Measurements from ENCODE around the gene TBC1D10A.

The TBC1D10A gene

GRCh38 chr22:30299322-30299721 is 27.4 kb downstream of the TBC1D10A start:
- no peak for DNase-seq (ENCODE audit: low read depth in 2 of 2)

DNA sequence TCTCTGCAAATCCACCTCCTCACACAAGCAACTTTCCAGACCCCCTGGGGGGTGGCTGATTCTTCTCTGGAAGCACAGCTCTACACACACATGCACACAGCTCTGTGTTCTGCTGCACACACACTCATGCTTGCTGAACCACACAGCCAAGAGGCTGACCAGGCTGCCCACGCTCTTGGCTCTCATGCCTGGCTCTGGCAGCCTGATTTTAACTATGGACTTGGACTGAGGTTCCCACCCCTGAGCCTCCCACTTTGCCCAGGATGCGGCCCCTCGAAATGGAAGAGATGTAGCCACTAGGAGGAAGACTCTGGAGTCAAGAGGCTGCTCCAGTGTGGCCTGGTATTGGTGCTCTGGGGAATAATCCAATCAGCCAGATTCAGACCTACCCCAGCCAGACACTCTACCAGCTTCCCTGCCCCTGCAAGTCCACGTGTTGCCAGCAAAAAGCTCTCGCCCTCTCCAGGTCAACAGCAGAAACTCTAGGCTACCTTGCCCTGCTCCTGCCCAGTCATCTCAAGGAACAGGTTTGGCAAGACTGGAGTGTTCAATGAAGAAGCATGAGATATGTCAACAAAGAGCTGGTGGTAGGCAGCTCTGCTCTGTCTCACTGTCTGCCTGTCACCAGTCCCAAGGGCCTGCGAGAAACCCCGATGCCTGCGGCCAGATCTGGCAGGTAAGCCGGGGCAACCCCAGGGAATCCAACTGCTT is 28.6 kb downstream of the TBC1D10A start:
- no peak for DNase-seq (ENCODE audit: low read depth in 2 of 2)

- no peak for DNase-seq (ENCODE audit: low read depth in 2 of 2)
These were observed 29.3 kb downstream of the TBC1D10A start for GRCh38 chr22:30297276-30297990.

DNA sequence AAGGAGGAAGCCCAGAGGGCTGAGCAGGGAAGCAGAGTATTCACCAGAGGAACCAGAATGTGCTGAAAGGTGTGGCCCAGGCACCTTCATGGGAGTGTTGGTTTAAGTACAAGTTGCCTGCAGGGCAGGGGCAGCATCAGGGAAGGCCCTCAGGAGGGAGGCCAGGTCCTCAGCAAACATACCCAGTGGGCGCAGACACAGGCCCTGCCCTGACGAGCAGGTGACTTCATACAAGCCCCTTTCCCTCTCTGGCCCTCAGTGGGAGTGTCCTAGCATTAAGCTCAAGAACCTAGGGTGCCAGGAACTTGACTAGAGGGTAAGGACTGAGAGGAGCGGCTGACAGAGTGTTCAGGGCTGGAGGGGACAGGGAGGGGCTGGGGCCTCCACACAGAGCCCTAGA is 29.9 kb downstream of the TBC1D10A start:
- DNase-seq (ENCODE audit: low read depth in 2 of 2), result no peak

GRCh38 chr22:30296324-30296723 is 30.4 kb downstream of the TBC1D10A start:
- no peak for DNase-seq (ENCODE audit: low read depth in 2 of 2)

GRCh38 chr22:30295576-30295975 is 31.2 kb downstream of the TBC1D10A start:
- no peak for DNase-seq (ENCODE audit: low read depth in 2 of 2)

DNA sequence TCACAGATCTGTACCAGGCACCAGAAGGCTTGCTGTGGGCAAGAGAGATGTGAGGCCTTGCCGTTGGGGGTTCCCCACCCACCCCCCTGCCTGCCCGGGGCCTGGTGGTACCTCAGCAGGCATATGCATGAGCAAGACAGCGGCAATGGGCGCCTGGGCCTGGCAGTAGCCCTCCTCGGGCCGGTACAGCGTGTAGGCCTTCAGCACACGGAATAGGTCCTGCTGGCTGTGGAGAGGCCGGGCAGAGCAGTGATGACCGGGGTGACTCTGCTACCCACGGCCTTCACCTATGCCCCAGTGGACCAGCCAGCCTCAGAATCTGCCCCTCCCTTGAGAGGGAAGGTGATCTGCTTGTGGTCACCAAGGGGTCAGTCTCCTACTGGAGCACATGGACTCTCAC is 31.9 kb downstream of the TBC1D10A start:
- no peak for DNase-seq (ENCODE audit: low read depth in 2 of 2)

DNA sequence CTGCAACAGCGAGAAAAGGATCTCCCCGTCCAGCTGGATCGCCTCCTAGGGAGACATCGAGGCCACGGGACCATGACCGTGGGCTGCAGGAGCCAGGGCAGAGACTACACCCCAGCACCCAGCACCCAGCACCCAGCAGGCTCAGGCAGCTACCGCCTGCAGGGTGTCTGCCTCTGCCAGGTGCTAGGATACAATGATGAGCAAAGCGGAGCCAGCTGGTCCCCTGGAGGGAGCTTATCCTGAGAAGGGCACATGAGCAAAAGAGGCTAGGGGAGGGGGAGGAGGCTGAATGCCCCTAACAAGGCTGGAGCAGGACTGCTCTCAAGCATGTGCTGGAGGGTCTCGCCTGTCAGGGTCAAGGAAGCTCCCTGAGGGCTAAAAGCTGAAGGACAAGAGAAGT is 32.7 kb downstream of the TBC1D10A start:
- DNase-seq (ENCODE audit: low read depth in 2 of 2), result no peak

DNA sequence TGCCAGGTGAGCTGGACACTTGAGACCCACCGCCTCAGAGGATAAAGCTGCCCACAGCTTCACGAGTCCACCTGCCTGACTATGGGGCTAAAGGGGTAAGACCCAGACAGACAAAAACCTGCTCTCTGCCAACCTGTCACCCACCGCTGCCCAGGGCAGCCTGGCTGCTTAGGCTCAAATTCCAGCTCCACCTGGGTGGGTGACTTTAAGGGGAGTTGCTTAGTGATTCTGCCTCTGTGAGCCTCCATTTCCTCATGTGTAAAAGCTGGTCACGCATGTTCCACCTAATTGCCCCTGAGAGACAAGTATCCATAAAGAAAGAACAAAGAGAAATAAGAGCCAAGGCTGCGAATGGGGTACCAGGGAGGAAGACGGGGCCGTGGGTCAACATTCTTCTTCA is 33.7 kb downstream of the TBC1D10A start:
- no peak for DNase-seq (ENCODE audit: low read depth in 2 of 2)

DNA sequence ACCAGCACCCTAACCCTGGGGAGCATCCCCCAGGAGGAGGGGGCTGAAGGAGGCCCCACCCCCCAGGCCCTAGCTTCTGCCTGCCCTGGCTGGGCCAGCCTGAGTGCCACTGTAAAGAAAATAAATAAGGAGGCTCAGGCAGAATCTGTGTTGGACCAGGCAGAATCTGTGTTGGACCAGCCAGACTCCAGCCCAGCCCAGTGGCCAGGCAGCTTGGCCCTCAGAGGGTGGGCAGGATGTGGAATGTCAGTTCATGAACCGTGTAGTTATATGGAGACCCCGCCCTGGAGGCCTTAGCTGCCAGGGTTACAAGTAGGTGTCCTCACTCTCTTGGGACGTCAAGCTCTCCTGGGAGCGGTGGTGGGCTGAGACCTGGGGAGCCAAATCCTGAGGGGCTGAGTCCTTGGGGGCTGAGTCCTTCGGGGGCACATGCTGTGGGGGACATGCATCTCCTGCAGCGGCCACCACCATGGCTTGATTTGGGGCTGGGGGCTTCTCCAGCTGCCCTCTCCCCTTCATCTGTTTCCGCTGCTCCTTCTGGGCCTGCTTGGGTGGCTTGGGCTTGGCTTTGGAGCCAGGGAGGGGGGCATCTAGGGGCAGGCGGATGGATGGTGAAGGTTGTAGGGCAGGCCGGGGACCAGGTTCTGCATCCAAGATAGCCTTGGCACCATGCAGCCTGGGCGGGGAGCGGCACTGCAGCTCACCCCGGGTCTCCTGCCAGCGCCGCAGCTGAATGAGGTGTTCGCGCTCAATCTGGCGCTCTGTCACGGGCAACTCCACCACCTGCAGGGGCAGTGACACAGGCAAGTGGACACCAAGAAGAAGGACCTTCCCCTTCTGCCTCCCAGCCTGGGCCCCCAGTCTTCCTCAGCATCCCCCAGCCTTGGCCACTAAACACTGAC is 34.4 kb downstream of the TBC1D10A start:
- no peak for DNase-seq (ENCODE audit: low read depth in 2 of 2)

DNA sequence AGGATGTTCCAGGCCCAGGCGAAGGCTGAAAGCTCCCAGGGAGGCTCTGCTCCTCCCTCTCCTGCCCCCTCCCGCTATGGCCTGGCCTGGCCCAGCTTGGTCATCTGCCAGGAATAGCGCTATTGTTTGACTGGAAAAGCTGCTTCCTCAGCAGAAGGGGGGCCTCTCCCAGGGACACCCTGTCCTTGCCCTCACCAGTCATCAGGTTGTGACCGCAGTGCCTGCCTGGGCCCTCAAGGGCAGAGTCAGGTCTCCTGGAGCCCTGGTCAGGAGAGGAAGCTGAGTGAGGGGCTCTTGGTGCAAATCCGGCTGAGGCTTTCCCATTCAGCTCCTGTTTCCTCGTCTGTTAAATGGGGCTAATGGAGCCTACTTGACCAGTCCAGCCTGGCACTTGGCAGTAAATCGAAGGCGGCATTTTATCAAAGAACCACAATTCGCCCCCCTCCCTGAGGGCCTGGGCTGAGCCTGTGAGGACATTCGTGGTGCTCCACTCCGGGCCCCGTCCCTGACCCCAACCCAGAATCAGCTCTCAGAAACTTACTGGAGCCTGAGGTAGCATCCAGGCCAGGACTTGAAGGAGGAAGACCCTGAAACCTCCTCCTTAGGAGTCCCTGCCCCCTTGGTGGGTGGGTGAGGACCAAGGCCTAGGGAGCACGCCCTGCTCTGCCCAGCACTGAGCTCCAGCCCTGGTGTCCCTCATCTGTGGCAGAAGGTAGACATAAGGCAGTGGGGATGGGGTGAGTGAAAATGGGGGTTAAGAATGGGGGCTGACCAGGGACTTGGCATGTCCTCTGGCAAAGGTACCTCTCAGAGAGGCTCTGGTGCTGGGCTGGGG is 35.5 kb downstream of the TBC1D10A start:
- DNase-seq (ENCODE audit: low read depth in 2 of 2), result no peak

- no peak for DNase-seq (ENCODE audit: low read depth in 2 of 2)
These were observed 36.2 kb downstream of the TBC1D10A start for GRCh38 chr22:30290342-30291057.

DNA sequence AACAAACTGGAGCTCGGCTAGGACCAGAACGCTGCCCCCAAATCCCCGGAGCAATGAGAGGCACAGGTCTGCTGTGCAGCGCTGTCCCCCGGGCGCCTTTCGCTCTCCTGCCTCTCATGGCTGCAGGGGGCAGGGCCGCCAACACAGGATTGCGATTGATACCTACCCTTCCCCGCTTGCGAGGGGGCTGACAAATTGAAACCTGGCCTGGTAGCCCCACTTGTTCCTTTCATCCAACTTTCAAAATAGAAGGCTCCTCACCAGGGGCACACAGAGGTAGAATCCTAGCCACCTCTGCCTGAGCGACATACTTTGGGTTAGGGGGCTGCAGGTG is 36.8 kb downstream of the TBC1D10A start:
- no peak for DNase-seq (ENCODE audit: low read depth in 2 of 2)

DNA sequence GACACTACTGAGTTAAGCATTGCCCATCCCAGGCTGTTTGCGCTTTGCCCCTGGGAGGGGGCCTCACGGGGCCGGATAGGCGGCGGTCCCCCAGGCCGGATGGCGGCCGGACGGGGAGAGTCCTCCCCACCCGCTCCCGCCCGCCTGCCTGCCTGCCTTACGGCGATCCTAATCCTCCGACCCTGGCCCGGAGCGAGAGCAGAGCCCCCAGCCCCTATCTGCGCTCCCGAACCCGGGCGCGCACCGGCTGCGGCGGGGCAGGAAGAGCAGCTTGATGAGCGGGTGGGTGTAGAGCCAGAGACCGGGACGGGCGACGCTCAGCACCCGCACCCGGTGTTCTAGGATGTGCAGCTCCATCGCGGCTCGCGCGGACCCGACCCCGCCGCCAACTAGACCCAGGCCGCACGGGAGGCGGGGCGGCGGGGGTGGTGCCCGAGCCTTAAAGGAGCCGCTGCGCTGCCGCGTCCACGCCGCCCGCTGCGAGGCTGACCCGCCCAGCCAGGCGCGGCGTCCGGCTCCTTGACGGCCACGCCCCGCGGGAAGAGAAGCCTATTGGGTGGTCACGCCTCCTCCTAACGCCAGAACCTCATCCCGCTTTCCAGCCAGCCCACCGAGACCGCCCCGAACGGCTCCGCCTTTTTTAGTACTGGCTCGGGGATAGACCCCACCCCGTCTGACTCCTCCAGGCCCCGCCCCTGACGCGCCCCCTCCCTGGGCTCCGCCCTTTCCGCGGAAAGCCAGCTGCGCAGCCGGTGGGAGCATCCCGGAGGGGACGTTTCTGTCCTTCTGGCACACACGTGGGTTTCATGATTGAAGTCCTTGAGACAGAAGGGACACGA is 37.4 kb downstream of the TBC1D10A start, which contains the start of gene CASTOR1:
TSS of gene CASTOR1 (minus strand) at position 365 of the 839 bp plus-strand sequence. CDS start at position 357, 8 bp downstream.
- peak; percentile 76 to 84 for DNase-seq (ENCODE audit: low read depth in 2 of 2)

DNA sequence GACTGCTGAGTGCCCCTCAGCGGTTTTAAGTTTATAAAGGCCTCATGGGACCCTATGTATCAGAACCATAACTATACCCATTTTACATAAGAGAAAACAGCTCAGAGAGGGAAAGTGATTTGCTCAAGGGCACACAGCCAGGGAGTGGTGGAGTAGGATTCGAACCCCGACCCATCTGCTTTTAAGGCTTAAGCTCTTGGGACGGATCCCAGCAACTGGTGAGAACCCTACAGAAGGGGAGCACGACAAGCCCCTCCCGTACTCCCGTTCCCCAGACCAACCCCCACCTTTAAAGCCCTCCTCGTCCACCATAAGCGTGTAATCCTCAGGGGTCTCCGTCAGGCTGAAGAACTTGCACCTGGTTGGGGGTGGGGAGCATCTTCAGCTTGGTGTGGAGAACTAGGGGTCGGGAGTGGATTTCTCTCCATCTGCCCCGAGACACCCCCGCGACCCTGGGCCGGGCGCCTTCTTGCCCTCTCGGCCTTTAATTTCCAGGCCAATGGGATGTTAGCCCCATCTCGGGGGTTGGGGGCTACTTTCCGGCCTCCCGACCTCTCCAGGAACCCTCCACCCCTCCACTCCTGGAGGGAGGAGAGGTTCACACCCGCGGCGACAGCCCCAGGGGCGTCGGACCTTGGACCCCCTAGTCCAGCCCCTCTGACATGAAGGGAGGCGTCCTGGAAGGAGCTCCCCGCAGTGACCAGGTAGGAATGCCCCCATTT is 38.2 kb downstream of the TBC1D10A start:
- DNase-seq (ENCODE audit: low read depth in 2 of 2), result no peak

DNA sequence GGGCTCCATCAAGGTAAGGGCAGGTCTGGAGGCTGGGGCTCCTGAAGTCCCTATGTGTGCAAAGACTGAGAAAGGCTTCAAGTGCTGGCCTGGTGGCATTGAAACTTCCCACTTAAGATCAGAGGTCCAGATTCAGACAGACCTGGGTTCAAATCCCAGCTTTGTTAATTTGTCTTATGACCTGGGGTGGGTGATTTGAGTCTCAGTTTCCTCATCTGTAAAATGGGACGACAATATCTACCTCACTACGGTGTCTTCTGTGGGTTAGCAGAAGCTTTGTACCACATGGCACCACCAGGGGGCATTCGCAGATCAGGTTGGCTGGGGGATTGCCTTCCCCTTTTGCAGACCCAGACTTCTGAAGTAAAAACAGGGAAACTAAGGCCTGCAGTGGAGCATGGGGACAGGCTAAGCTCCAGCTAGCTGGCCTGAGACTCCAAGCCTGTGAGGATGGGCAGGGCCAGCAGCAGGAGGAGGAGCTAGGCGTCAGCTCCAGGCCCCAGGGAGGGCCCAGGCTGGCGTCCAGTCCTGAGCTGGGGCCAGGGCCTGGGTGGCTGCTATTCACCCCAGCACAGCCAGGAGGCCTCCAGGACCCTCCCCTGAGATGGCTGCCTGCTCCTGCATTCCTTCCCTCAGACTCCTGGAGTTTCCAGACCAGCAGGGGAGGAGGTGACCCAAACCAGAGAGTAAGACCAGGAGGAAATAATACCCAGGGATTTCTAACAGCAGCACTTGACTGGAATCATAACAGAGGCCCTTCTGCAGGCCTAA is 38.9 kb downstream of the TBC1D10A start:
- DNase-seq (ENCODE audit: low read depth in 2 of 2), result peak; percentile 76 to 87

GRCh38 chr22:30286813-30287647 is 39.7 kb downstream of the TBC1D10A start:
- peak; percentile 65 to 78 for DNase-seq (ENCODE audit: low read depth in 2 of 2)

DNA sequence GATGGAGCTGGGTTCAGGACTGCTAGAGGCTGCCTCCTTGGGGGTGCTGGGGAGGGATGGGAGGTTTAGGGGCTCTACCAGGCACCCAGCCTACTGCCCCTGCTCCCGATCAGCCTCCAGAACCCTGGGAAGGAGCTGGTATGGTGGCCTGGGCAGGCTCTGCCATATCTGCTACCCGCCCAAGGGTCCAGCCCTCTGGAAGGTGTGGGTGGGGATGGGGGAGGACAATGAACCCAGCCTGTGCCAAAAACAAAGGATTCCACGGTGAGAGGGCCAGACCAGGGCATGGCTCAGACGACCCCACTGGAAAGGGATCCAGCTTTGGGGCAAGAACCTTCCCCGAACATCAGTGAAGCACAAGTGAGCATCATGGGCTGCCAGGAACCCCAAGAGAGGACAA is 40.4 kb downstream of the TBC1D10A start:
- DNase-seq (ENCODE audit: low read depth in 2 of 2), result no peak
